HG03039 (cell line): ENCODE results near the gene AMELX.

Source experiments
- ATAC-seq: cut with Tn5 transposase; IDR thresholded peaks from one replicate; pipeline ENCODE4 v1.9.1; 2021; ENCODE audit warnings: mild to moderate bottlenecking, moderate library complexity; ENCODE audit not compliant: unreplicated experiment

AMELX gene

GRCh38 chrX:11293113-11293512 is at the start of gene AMELX:
Gene AMELX (plus strand): TSS chrX:11293413. CDS start chrX:11294789, 1,376 bp downstream.
- no peak for ATAC-seq

GRCh38 chrX:11244636-11245035 is 48.6 kb upstream of the AMELX start:
- no peak for ATAC-seq

GRCh38 chrX:11254417-11255109 is 38.6 kb upstream of the AMELX start:
- no peak for ATAC-seq

DNA sequence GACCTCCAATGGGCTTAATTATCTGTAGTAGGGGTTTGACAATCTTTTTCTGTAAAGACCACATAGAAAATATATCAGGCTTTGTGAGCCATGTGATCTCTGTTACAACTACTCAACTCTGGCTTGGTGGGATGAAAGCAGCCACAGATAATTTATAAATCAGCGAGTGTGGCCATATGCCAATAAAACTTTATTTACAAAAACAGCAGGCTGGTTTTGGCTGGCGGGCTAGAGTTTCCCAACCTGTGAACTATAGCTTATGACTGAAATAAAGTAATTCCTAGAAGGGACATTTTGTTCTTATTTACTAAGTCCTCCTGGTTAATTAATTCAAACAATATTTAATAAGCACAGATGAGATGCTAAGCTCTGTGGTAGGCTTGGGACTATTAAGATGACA is 35.9 kb upstream of the AMELX start:
- ATAC-seq = no peak

DNA sequence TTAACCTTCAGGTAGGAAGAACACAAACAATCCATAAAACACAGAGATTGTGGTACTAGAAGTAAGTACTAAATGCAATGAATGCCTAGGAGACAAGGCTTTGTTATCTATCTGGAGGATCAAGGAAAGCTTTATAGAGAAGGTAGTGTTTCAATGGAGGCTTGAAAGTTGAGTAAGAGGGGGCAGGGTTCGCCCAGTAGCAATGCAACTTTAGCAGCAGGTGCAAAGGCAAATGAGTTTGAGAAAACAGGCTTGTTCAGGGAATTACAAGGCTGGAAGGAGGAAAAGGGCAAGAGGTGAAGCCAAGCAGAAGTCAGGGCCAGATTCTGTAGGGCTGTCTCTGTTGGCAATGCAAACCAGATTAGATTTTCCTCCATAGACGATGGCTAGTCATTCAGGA is 35.5 kb upstream of the AMELX start:
- no peak for ATAC-seq

GRCh38 chrX:11259437-11259836 is 33.8 kb upstream of the AMELX start:
- ATAC-seq = no peak

- no peak for ATAC-seq
Measured at GRCh38 chrX:11261260-11261659, 32.0 kb upstream of the AMELX start.

GRCh38 chrX:11264925-11265324 is 28.3 kb upstream of the AMELX start:
- no peak for ATAC-seq

- no peak for ATAC-seq
Measured at GRCh38 chrX:11265352-11265751, 27.9 kb upstream of the AMELX start.

- ATAC-seq = no peak
Measured at GRCh38 chrX:11266573-11267003, 26.6 kb upstream of the AMELX start.

DNA sequence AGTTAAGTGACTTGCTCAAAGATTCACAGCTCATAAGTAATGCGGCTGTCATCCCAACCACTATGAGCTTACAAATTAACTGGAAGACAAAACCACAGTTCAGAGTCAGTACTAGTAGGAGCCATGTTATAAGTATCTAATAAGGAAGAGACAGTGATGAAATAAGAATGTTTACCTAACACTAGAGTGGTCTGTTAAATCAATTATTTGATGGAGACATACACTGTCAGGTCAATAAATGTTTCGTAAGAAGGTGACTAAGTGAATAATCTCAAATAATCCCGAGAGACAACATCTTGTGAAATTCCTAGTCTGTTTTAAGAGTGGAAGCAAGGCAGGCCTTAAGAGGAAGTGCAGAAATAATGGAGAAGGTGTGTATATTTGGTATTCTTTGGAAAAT is 25.8 kb upstream of the AMELX start:
- no peak for ATAC-seq

DNA sequence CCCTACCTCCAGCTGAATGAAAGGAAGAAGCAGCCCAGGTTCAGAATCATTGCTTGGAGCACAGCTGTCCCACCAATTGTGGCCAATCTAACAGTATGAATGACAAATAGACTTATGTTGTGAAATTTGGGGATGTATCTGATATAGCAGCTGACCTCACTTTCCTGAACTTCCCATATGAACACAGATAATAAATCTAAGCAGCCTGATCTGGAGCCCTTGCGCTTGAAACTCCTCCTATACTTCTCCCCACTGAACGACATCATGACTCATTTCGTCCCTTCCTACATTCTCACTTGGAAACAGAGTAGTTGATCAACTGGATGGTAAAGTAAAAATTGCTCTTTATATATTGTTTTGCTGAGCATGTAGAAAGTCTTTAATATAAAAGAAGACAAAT is 24.2 kb upstream of the AMELX start:
- no peak for ATAC-seq

GRCh38 chrX:11269996-11270395 is 23.2 kb upstream of the AMELX start:
- no peak for ATAC-seq

DNA sequence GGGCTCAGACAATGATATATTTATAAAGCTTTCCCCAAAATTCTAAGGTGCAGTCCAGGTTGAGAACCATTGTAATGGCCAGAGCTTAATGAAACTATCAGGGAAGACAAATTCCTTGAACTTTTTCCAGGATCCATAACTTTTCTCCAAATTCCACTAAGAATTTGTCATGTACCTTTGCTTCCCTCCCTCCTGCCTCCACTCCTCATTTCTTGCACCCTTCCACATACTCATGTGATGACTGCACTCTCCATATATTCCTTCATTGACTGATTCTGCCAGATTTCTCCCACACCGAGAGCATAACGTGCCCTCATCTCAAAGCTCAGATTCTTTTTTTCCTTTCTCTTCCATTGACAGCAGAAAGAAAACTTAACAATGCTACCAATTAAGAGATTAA is 20.9 kb upstream of the AMELX start:
- no peak for ATAC-seq

DNA sequence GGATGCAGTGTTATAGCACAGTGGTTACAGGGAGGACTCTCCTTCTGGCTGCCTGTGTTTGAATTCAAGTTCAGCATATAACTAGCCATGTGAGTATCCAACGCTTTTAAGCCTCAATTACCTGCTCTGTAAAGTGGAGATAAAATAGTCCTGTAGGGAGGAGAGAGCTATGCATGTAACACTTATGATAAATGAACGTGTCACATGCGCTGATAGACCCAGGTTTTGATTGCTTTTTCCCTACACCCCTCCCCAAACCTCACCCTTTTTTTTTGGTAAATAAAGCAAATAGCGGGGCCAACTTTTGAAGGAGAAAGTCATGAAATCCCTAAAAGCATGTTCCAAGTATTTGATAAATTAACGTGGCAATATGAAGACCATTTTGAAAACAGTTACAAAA is 20.4 kb upstream of the AMELX start:
- ATAC-seq = no peak

- ATAC-seq = no peak
Measured at GRCh38 chrX:11273544-11273943, 19.7 kb upstream of the AMELX start.

GRCh38 chrX:11282043-11282442 is 11.2 kb upstream of the AMELX start:
- ATAC-seq = no peak

- ATAC-seq = no peak
Measured at GRCh38 chrX:11285651-11286050, 7.6 kb upstream of the AMELX start.

DNA sequence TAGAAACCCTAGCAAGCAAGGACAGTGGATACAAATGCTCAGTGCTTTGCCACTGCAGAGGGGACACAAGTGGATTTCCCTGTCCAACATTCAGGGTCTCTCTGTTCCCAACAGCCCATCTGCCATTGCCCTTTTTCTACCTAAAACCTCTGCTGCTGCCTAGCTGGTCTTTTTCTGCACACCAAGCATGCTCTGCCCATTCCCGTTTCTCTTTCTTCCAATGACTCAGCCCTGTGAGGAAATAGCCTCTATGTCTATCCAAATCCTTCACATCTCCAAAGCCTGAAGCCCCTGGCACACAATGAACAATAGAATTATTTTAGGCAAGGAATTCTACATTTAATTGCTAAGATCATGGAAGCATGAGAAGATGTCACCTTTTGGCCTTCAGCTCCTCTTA is 5.7 kb upstream of the AMELX start:
- ATAC-seq = no peak

DNA sequence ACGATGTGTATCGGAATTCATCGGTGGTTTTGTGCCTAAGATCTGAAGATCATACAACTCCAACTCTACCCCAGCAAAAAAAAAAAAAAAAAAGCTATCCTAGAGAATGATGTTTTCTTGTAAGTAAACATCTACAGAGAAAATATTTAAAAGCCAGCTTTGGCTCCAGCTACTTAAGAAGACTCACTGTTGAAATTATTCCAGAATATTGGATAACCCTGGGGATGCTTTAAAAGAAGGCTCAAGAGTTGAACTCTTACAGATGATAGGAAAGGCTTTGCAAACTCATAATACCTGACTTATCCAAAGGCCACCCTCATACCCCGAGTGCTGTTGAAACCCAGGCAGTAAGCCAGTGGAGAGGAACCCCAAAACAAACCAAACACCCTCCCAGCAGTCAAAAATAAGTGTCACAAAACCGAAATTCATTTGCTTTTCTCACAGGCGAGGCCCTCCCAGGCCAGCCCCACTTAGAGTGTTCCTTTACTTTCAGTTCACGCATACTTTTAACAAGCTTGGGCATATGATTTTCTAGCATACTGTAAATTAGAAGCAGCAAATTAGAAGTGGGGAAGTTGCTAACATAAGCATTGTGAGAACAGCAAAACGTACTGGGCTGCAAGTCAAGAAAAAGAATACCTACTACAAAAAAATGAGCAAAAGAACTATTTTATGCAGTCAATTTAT is 2.7 kb upstream of the AMELX start:
- no peak for ATAC-seq

- no peak for ATAC-seq
Measured at GRCh38 chrX:11296051-11296450, 2.8 kb downstream of the AMELX start.

DNA sequence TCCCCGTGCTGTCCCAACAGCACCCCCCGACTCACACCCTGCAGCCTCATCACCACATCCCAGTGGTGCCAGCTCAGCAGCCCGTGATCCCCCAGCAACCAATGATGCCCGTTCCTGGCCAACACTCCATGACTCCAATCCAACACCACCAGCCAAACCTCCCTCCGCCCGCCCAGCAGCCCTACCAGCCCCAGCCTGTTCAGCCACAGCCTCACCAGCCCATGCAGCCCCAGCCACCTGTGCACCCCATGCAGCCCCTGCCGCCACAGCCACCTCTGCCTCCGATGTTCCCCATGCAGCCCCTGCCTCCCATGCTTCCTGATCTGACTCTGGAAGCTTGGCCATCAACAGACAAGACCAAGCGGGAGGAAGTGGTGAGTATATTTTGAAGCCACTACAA is 5.4 kb downstream of the AMELX start:
- no peak for ATAC-seq

- no peak for ATAC-seq
Measured at GRCh38 chrX:11304829-11305228, 11.6 kb downstream of the AMELX start.
